Colonic mucosa (tissue), 4 donors: Measurements from ENCODE around the gene ATP1A2. TPM values are rescaled to one million over a fixed set of nuclear protein-coding genes. Genes with fewer than 3 reads are reported as not detected.
"Not testable (repeated sequence)": the region's sequence is repeated elsewhere in the genome, so short reads cannot be mapped to it uniquely, and the experiment has no call there.

Experiments used
- DNase-seq: peaks from one replicate; pipeline ENCODE4 v3.0.0-alpha.2; 2020
- H3K27ac ChIP-seq: fragments of 200-600 bp; one replicate; pipeline ENCODE4 v1.8.0; 2021
- H3K27me3 ChIP-seq: fragments of 200-600 bp; one replicate; pipeline ENCODE4 v1.8.0; 2021
- H3K36me3 ChIP-seq: fragments of 200-600 bp; one replicate; pipeline ENCODE4 v1.8.0; 2021
- H3K4me1 ChIP-seq: fragments of 200-600 bp; one replicate; pipeline ENCODE4 v1.8.0; 2021; ENCODE audit warnings: mild to moderate bottlenecking
- H3K4me3 ChIP-seq: fragments of 200-600 bp; one replicate; pipeline ENCODE4 v1.8.0; 2021
- H3K9ac ChIP-seq, 2 donors: one replicate each; pipeline ENCODE4 v1.7.0; 2013; ENCODE audit warnings: control low read depth in 2 of 2, low read depth in 2 of 2, low read length in 2 of 2
- H3K9me3 ChIP-seq: fragments of 200-600 bp; one replicate; pipeline ENCODE4 v1.8.0; 2021
- CTCF ChIP-seq: fragments of 200-600 bp; IDR thresholded peaks from one replicate; pipeline ENCODE4 v1.8.0; 2022; ENCODE audit warnings: antibody characterized with exemption, mild to moderate bottlenecking
- intact Hi-C: fragments of 100-400 bp; cut with DNase I; formaldehyde crosslinking; loops from one replicate; pipeline ENCODE4 v1.14.1; 2022
- total RNA-seq, 2 donors: library from RNA; stranded (reverse); fragmentation: NEBNext Ultra II Directional in 1 of 2; extraction: Animal tissue kit (Norgen Biotek cat#: 25700) in 1 of 2; gene quantifications; one replicate each; pipeline ENCODE4 v1.2.1, GENCODE V29; 2021
- donor health status: healthy.
- donor health status: DM: no; HTN: no; CAD: no.
- donor health status: DM: no; HTN: no; CAD: no.

The ATP1A2 gene
- total RNA-seq, 2 donors from 2014 or later: 1.5 to 6.1 TPM

GRCh38 chr1:160122978-160123495 lies 7.5 kb downstream of the ATP1A2 start:
- H3K27ac ChIP-seq: no peak overlapping the region
- H3K27me3 ChIP-seq: no peaks in the 10 kb centered on the region
- no peak overlapping the region for H3K9ac ChIP-seq
- H3K9me3 ChIP-seq: no peaks in the 10 kb centered on the region
- H3K36me3 ChIP-seq: no peaks in the 10 kb centered on the region
- no peak for DNase-seq
- no peak overlapping the region for H3K4me3 ChIP-seq
- intact Hi-C loops: no loop called here
- no peak for TF ChIP-seq CTCF
- no peaks in the 10 kb centered on the region for H3K4me1 ChIP-seq

DNA sequence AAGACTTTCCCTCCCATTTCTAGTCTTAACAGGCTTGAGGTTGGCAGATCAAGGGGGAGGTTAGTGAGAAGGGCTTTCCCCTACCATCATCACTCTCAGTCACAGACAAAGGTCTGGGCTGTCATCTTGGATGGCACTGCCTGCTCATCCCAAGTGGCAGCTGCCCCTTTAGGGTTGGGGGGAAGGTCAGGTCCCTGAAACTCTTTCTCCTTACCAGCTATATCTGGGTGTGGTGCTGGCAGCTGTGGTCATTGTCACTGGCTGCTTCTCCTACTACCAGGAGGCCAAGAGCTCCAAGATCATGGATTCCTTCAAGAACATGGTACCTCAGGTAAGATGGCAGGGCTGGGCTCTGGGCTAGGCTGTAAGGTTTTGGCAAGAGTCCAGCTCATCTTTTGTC lies 8.2 kb downstream of the ATP1A2 start:
- H3K36me3 ChIP-seq: no peaks in the 10 kb centered on the region
- DNase-seq: no peak

GRCh38 chr1:160124705-160125478 lies 9.3 kb downstream of the ATP1A2 start:
- intact Hi-C loops: no loop called here
- DNase-seq: no peak
- H3K36me3 ChIP-seq: no peaks in the 10 kb centered on the region

More for the DNA sequence above, 8.2 kb downstream of the ATP1A2 start:
- intact Hi-C loops: no loop called here
- H3K9me3 ChIP-seq: no peaks in the 10 kb centered on the region
- no peaks in the 10 kb centered on the region for H3K4me1 ChIP-seq
- no peak overlapping the region for H3K27ac ChIP-seq
- H3K4me3 ChIP-seq: no peak overlapping the region
- H3K9ac ChIP-seq: no peak overlapping the region
- no peak for TF ChIP-seq CTCF
- no peaks in the 10 kb centered on the region for H3K27me3 ChIP-seq

DNA sequence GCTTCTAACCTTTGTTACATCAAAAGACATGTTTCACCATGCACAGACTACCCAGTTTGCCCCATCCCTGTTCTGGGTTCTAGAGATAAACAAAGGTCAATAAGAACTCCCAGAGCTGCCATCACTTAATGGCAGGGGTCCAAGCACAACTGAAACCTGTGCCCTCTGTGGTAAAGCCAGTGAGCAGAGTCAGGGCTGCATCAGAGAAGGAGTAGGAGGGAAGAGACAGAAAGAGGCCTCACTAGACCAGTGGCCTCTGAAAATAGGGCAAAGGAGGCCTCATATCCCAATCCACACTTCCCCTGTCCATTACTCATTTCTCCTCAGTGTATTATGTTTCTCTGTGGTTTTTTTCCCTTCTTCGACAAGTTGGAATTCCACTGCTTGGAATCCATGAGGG lies 10.2 kb downstream of the ATP1A2 start:
- Histone ChIP-seq H3K9ac (no peak overlapping the region), H3K9me3 (no peaks in the 10 kb centered on the region), H3K36me3 (no peaks in the 10 kb centered on the region), H3K27ac (no peak overlapping the region), H3K27me3 (no peaks in the 10 kb centered on the region), H3K4me1 (no peaks in the 10 kb centered on the region), H3K4me3 (no peak overlapping the region)
- no peak for DNase-seq
- intact Hi-C loops: no loop called here
- TF ChIP-seq CTCF: no peak

More at GRCh38 chr1:160124705-160125478, 9.3 kb downstream of the ATP1A2 start:
- Histone ChIP-seq H3K9ac (no peak overlapping the region), H3K9me3 (no peaks in the 10 kb centered on the region), H3K4me3 (no peak overlapping the region), H3K27ac (no peak overlapping the region), H3K27me3 (no peaks in the 10 kb centered on the region), H3K4me1 (no peaks in the 10 kb centered on the region)
- no peak for TF ChIP-seq CTCF

DNA sequence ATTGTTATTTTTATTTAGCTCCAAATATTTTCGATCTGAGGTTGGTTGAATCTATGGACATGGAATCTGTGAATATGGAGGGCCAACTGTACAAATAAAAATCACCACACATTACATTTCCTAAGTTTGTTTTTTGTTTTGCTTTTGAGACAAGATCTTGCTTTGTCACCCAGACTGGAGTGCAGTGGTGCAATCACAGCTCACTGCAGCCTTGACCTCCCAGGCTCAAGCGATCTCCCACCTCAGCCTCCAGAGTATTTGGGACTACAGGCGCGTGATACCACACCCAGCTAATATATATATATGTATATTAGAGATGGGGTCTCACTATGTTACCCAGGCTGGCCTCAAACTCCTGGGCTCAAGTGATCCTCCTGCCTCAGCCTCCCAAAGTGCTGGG lies 10.8 kb downstream of the ATP1A2 start:
- H3K27me3 ChIP-seq, H3K9ac ChIP-seq, H3K27ac ChIP-seq, H3K4me1 ChIP-seq, H3K9me3 ChIP-seq, H3K4me3 ChIP-seq, intact Hi-C loops, DNase-seq, H3K36me3 ChIP-seq: not testable (repeated sequence)

DNA sequence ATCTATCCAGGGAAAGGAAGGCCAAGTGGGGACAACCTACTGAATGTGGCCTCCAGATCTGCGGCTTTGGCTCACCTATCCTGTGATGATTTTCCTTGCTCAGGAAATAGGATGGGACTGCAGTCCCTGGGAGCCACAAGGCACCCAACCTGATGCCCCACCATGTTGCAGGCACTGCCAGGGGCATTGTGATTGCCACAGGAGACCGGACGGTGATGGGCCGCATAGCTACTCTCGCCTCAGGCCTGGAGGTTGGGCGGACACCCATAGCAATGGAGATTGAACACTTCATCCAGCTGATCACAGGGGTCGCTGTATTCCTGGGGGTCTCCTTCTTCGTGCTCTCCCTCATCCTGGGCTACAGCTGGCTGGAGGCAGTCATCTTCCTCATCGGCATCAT lies 11.8 kb downstream of the ATP1A2 start:
- no peaks in the 10 kb centered on the region for H3K27me3 ChIP-seq
- no peaks in the 10 kb centered on the region for H3K4me1 ChIP-seq
- intact Hi-C loops: no loop called here
- H3K36me3 ChIP-seq: no peaks in the 10 kb centered on the region
- TF ChIP-seq CTCF: no peak
- H3K4me3 ChIP-seq: no peak overlapping the region
- no peak overlapping the region for H3K9ac ChIP-seq
- H3K9me3 ChIP-seq: no peaks in the 10 kb centered on the region
- DNase-seq: no peak
- no peak overlapping the region for H3K27ac ChIP-seq
